Mesenchymal stem cell (in vitro differentiated cells and primary cell): ENCODE data around the gene GP1BA. TPM values are rescaled to one million over a fixed set of nuclear protein-coding genes. Genes with fewer than 3 reads are reported as not detected.

Experiments
- DNase-seq: peaks from one replicate; pipeline ENCODE4 v3.0.0-alpha.2; 2013
- H2AFZ ChIP-seq: one replicate; pipeline ENCODE4 v1.6.1; 2013; ENCODE audit warnings: low read depth, mild to moderate bottlenecking, control low read depth, inconsistent platforms, low read length, moderate library complexity
- H2AK5ac ChIP-seq: 2 replicates; pipeline ENCODE4 v1.6.1; 2013; ENCODE audit warnings: low read length, moderate library complexity, mild to moderate bottlenecking, inconsistent platforms; ENCODE audit not compliant: severe bottlenecking
- H2BK120ac ChIP-seq: one replicate; pipeline ENCODE4 v1.6.1; 2013; ENCODE audit warnings: low read depth, mild to moderate bottlenecking, inconsistent platforms, low read length, moderate library complexity
- H2BK12ac ChIP-seq, 2 experiments: one replicate each; pipeline ENCODE4 v1.6.1; 2013; ENCODE audit warnings: inconsistent platforms in 2 of 2, low read length in 2 of 2, mild to moderate bottlenecking in 2 of 2, moderate library complexity in 2 of 2, control low read depth in 1 of 2
- H2BK15ac ChIP-seq: one replicate; pipeline ENCODE4 v1.6.1; 2013; ENCODE audit warnings: mild to moderate bottlenecking, low read depth, inconsistent platforms; ENCODE audit not compliant: poor library complexity, severe bottlenecking
- H2BK5ac ChIP-seq: 2 replicates; pipeline ENCODE4 v1.6.1; 2013; ENCODE audit warnings: low read depth, mild to moderate bottlenecking, low read length, control low read depth, inconsistent platforms; ENCODE audit not compliant: poor library complexity, severe bottlenecking
- H3K14ac ChIP-seq, 2 experiments: one replicate each; pipeline ENCODE4 v1.6.1; 2013; ENCODE audit warnings: inconsistent platforms in 2 of 2, low read length in 2 of 2, control low read depth in 1 of 2, mild to moderate bottlenecking in 1 of 2, moderate library complexity in 1 of 2
- H3K18ac ChIP-seq, 2 experiments: one replicate each; pipeline ENCODE4 v1.6.1; 2013; ENCODE audit warnings: inconsistent platforms in 2 of 2, low read length in 2 of 2, control low read depth in 1 of 2, low read depth in 1 of 2, mild to moderate bottlenecking in 1 of 2
- H3K23ac ChIP-seq, 2 experiments: one replicate each; pipeline ENCODE4 v1.6.1; 2013; ENCODE audit warnings: inconsistent platforms in 2 of 2, low read length in 2 of 2, mild to moderate bottlenecking in 2 of 2, moderate library complexity in 2 of 2, control low read depth in 1 of 2
- H3K27ac ChIP-seq: 2 replicates; pipeline ENCODE4 v1.5.1; 2013; ENCODE audit warnings: mild to moderate bottlenecking, moderate library complexity, low read length, control low read depth, inconsistent platforms; ENCODE audit not compliant: poor library complexity, severe bottlenecking
- H3K27me3 ChIP-seq, 2 experiments: 2 replicates each; pipeline versions ENCODE4 v1.6.1 to v1.7.0; 2013; ENCODE audit warnings: low read length in 2 of 2, mild to moderate bottlenecking in 2 of 2, moderate library complexity in 2 of 2, control low read depth in 1 of 2, inconsistent platforms in 1 of 2; ENCODE audit not compliant: control insufficient read depth in 1 of 2, insufficient read depth in 1 of 2
- H3K36me3 ChIP-seq, 2 experiments: 2 replicates each; pipeline versions ENCODE4 v1.6.1 to v1.7.0; 2013; ENCODE audit warnings: low read length in 2 of 2, control low read depth in 1 of 2, inconsistent platforms in 1 of 2, low read depth in 1 of 2, mild to moderate bottlenecking in 1 of 2; ENCODE audit not compliant: insufficient read depth in 2 of 2, control insufficient read depth in 1 of 2
- H3K4ac ChIP-seq, 2 experiments: one replicate each; pipeline ENCODE4 v1.6.1; 2013; ENCODE audit warnings: inconsistent platforms in 2 of 2, low read length in 2 of 2, mild to moderate bottlenecking in 2 of 2, moderate library complexity in 2 of 2, control low read depth in 1 of 2, low read depth in 1 of 2
- H3K4me1 ChIP-seq: 2 replicates; pipeline ENCODE4 v1.6.1; 2013; ENCODE audit warnings: low read depth, low read length, control low read depth; ENCODE audit not compliant: control insufficient read depth, insufficient read depth
- H3K4me2 ChIP-seq: 2 replicates; pipeline ENCODE4 v1.6.1; 2013; ENCODE audit warnings: low read length, mild to moderate bottlenecking, inconsistent platforms; ENCODE audit not compliant: poor library complexity, severe bottlenecking
- H3K4me3 ChIP-seq, 2 experiments: 2 replicates each; pipeline versions ENCODE4 v1.5.1 to v1.7.0; 2013; ENCODE audit warnings: low read length in 2 of 2, mild to moderate bottlenecking in 2 of 2, control low read depth in 1 of 2, low read depth in 1 of 2; ENCODE audit not compliant: insufficient read depth in 1 of 2
- H3K79me1 ChIP-seq: replicated peaks from 2 replicates; pipeline ENCODE4 v1.6.1; 2013; ENCODE audit warnings: mild to moderate bottlenecking, control low read depth, low read length, inconsistent platforms; ENCODE audit not compliant: poor library complexity, severe bottlenecking
- H3K9ac ChIP-seq: 2 replicates; pipeline ENCODE4 v1.7.0; 2013; ENCODE audit warnings: mild to moderate bottlenecking, low read length, moderate library complexity
- H3K9me3 ChIP-seq: 2 replicates; pipeline ENCODE4 v1.7.0; 2013; ENCODE audit warnings: mild to moderate bottlenecking, low read length; ENCODE audit not compliant: control insufficient read depth
- H4K8ac ChIP-seq: one replicate; pipeline ENCODE4 v1.6.1; 2013; ENCODE audit warnings: inconsistent platforms, mild to moderate bottlenecking, low read length, moderate library complexity
- H4K91ac ChIP-seq: one replicate; pipeline ENCODE4 v1.6.1; 2013; ENCODE audit warnings: mild to moderate bottlenecking, low read length, inconsistent platforms
- WGBS: methylation state at CpG from one replicate; pipeline ENCODE4 v1.1.7; 2013; ENCODE audit warnings: mixed read lengths; 5-methylcytosine and 5-hydroxymethylcytosine counted together
- polyA plus RNA-seq, 2 experiments: library from polyadenylated mRNA; stranded (reverse); fragments of 200-250 nt; gene quantifications; one replicate each; pipeline ENCODE4 v1.2.3, GENCODE V29; 2013

Gene GP1BA
- 0.03 TPM for polyA plus RNA-seq (2013, experiment 1 of 2)
- not detected for polyA plus RNA-seq (2013, experiment 2 of 2)

DNA sequence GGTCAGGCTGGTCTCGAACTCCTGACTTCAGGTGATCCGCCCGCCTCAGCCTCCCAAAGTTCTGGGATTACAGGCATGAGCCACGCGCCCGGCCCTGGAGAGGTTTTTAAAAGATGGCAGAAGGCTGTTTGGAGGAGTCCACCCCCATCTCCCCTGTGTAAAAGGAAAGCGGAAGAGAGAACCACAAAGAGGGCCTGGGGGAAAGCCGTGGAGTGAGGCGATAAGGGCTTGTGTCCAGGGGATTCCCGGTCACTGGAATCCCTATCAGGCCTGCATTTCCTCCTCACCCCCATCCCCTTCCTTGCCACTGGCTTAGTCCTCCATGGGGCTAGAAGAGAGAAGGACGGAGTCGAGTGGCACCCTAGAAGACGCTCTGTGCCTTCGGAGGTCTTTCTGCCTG is at the start of gene GP1BA:
Gene GP1BA, plus strand, starts transcription at position 315 of the 400 bp plus-strand sequence. CDS start 328 bp downstream, outside the sequence.
- Histone ChIP-seq H4K8ac (no peak within 1 kb of the TSS), H2BK120ac (no peak within 1 kb of the TSS), H3K4ac (peak within 1 kb of the TSS in 1 of 2 experiments; percentile 53), H3K79me1 (peaks cover 13% of the 10 kb centered on the region), H2AFZ (no peak within 1 kb of the TSS), H2BK15ac (no peak within 1 kb of the TSS), H4K91ac (peak within 1 kb of the TSS; percentile 18), H3K4me2 (no peak within 1 kb of the TSS), H3K4me3 (no peak within 1 kb of the TSS), H3K36me3 (peaks cover 28 to 36% of the 10 kb centered on the region in 2 experiments), H3K9ac (no peak within 1 kb of the TSS), H3K27ac (no peak within 1 kb of the TSS), H3K23ac (no peak within 1 kb of the TSS), H3K18ac (no peak within 1 kb of the TSS), H3K14ac (no peak within 1 kb of the TSS), H2BK5ac (no peak within 1 kb of the TSS), H3K4me1 (peaks cover 11% of the 10 kb centered on the region), H2BK12ac (no peak within 1 kb of the TSS), H3K9me3 (no peaks in the 10 kb centered on the region), H2AK5ac (no peak within 1 kb of the TSS), H3K27me3 (no peaks in the 10 kb centered on the region)
- WGBS: 99% methylated on average over 14 of the region's 14 CpGs
- no peak for DNase-seq

DNA sequence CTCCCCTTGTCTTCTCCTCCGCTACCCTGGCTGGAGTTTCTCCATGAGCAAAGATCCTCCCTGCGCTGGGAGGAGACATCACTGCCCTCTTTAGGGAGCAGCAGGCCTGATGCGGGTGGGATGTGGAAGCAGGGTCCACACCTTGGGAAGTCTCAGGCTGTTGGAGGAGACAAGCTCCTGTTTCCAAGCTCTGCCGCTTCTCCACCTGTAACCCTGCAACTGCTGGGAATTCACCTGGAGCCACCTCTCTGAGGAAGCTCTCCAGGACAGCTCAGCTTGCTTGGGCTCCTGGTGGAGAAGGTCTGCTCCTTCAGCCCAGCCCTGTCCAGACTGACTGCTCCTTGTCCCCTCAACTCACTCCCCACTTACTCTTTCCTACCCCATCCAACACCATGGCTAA is 47.6 kb upstream of the GP1BA start:
- no peak for DNase-seq
- no peak overlapping the region for H2BK120ac ChIP-seq
- no peaks in the 10 kb centered on the region for H3K4me1 ChIP-seq
- no peak overlapping the region for H3K27ac ChIP-seq
- no peak overlapping the region for H4K8ac ChIP-seq
- no peak overlapping the region for H4K91ac ChIP-seq
- no peak overlapping the region for H2BK12ac ChIP-seq
- H3K14ac ChIP-seq: no peak overlapping the region
- no peak overlapping the region for H3K4ac ChIP-seq
- no peak overlapping the region for H2BK15ac ChIP-seq
- H3K79me1 ChIP-seq: peaks cover 26% of the 10 kb centered on the region
- no peak overlapping the region for H2AK5ac ChIP-seq
- no peak overlapping the region for H2AFZ ChIP-seq
- H3K27me3 ChIP-seq: no peaks in the 10 kb centered on the region
- H3K4me2 ChIP-seq: no peak overlapping the region
- H3K18ac ChIP-seq: no peak overlapping the region
- 84% methylated on average over 4 of the region's 4 CpGs for WGBS
- no peak overlapping the region for H3K4me3 ChIP-seq
- no peak overlapping the region for H3K23ac ChIP-seq
- H2BK5ac ChIP-seq: no peak overlapping the region
- H3K9ac ChIP-seq: no peak overlapping the region
- H3K9me3 ChIP-seq: no peaks in the 10 kb centered on the region
- H3K36me3 ChIP-seq: peaks cover 54 to 76% of the 10 kb centered on the region in 2 experiments

GRCh38 chr17:4886830-4887229 is 45.2 kb upstream of the GP1BA start:
- no peak overlapping the region for H2BK12ac ChIP-seq
- no peak overlapping the region for H3K9ac ChIP-seq
- no peak overlapping the region for H3K4me2 ChIP-seq
- no peak overlapping the region for H3K4ac ChIP-seq
- no peak overlapping the region for H4K8ac ChIP-seq
- no peak overlapping the region for H3K23ac ChIP-seq
- no peak overlapping the region for H2BK120ac ChIP-seq
- no peak for DNase-seq
- no peak overlapping the region for H3K18ac ChIP-seq
- H3K36me3 ChIP-seq: peaks cover 67 to 81% of the 10 kb centered on the region in 2 experiments
- no peak overlapping the region for H3K4me3 ChIP-seq
- no peaks in the 10 kb centered on the region for H3K4me1 ChIP-seq
- H2AK5ac ChIP-seq: no peak overlapping the region
- no peaks in the 10 kb centered on the region for H3K27me3 ChIP-seq
- no peak overlapping the region for H2AFZ ChIP-seq
- H3K79me1 ChIP-seq: peaks cover 24% of the 10 kb centered on the region
- 97% methylated on average over 12 of the region's 12 CpGs for whole genome bisulfite sequencing
- no peak overlapping the region for H3K14ac ChIP-seq
- H3K27ac ChIP-seq: no peak overlapping the region
- no peak overlapping the region for H2BK5ac ChIP-seq
- no peak overlapping the region for H2BK15ac ChIP-seq
- no peak overlapping the region for H4K91ac ChIP-seq
- no peaks in the 10 kb centered on the region for H3K9me3 ChIP-seq

- Histone ChIP-seq H4K8ac (no peak overlapping the region), H2AFZ (no peak overlapping the region), H3K36me3 (peaks cover 67 to 82% of the 10 kb centered on the region in 2 experiments), H2AK5ac (no peak overlapping the region), H3K9me3 (no peaks in the 10 kb centered on the region), H2BK120ac (no peak overlapping the region), H3K4ac (no peak overlapping the region), H2BK12ac (no peak overlapping the region), H3K27ac (no peak overlapping the region), H2BK5ac (no peak overlapping the region), H4K91ac (no peak overlapping the region), H3K4me1 (peaks cover 3% of the 10 kb centered on the region), H3K4me2 (no peak overlapping the region), H3K14ac (no peak overlapping the region), H3K9ac (no peak overlapping the region), H3K79me1 (peaks cover 20% of the 10 kb centered on the region), H3K27me3 (no peaks in the 10 kb centered on the region), H3K23ac (no peak overlapping the region), H3K18ac (no peak overlapping the region), H2BK15ac (no peak overlapping the region), H3K4me3 (no peak overlapping the region)
- no peak for DNase-seq
- WGBS: 94% methylated on average over 16 of the region's 18 CpGs
Measured at GRCh38 chr17:4887581-4887980, 44.5 kb upstream of the GP1BA start.
